ENCODE measurements around the gene HS3ST5.
A peak's percentile ranks its signal among the peaks of the same experiment; 100 is the strongest.
"Not testable (repeated sequence)": the region's sequence is repeated elsewhere in the genome, so short reads cannot be mapped to it uniquely, and the experiment has no call there.

HS3ST5 gene

GRCh38 chr6:114033606-114034005 lies 309.2 kb downstream of the HS3ST5 start:
- intact Hi-C loops (cut with DNase I) = no loop called here
- no peak for DNase-seq

- DNase-seq = no peak
- intact Hi-C loops (cut with DNase I) = no loop called here
Measured at GRCh38 chr6:114032721-114033120, 310.1 kb downstream of the HS3ST5 start.

GRCh38 chr6:114030767-114031166 lies 312.1 kb downstream of the HS3ST5 start:
- intact Hi-C loops (cut with DNase I) = no loop called here
- no peak for DNase-seq

- intact Hi-C loops (cut with DNase I) = no loop called here
- DNase-seq = no peak
Measured at GRCh38 chr6:114024746-114025145, 318.1 kb downstream of the HS3ST5 start.

- intact Hi-C loops (cut with DNase I) = no loop called here
- DNase-seq = peak in 36 of 42 donors; percentile 19 to 91 (median 58)
Measured at GRCh38 chr6:114020196-114020595, 322.6 kb downstream of the HS3ST5 start.

- DNase-seq; intact Hi-C loops (cut with DNase I): not testable (repeated sequence)
Measured at GRCh38 chr6:114017146-114017545, 325.7 kb downstream of the HS3ST5 start.

- not testable (repeated sequence) for DNase-seq
Measured at GRCh38 chr6:114014106-114014505, 328.7 kb downstream of the HS3ST5 start.

GRCh38 chr6:114011486-114011885 lies 331.3 kb downstream of the HS3ST5 start:
- intact Hi-C loops (cut with DNase I); DNase-seq: not testable (repeated sequence)

More at GRCh38 chr6:114014106-114014505, 328.7 kb downstream of the HS3ST5 start:
- intact Hi-C loops (cut with DNase I) = not testable (repeated sequence)

GRCh38 chr6:114010540-114010939 lies 332.3 kb downstream of the HS3ST5 start:
- intact Hi-C loops (cut with DNase I) = no loop called here
- DNase-seq = peak in 1 of 42 donors; percentile 28

GRCh38 chr6:114009192-114009591 lies 333.6 kb downstream of the HS3ST5 start:
- DNase-seq = peak in 1 of 42 donors; percentile 13
- intact Hi-C loops (cut with DNase I) = no loop called here

GRCh38 chr6:114008331-114008730 lies 334.5 kb downstream of the HS3ST5 start:
- DNase-seq = peak in 1 of 42 donors; percentile 17
- intact Hi-C loops (cut with DNase I) = no loop called here

GRCh38 chr6:114007516-114007915 lies 335.3 kb downstream of the HS3ST5 start:
- DNase-seq = peak in 1 of 42 donors; percentile 39
- intact Hi-C loops (cut with DNase I) = no loop called here

All from head of caudate nucleus (tissue), 42 donors.